Measurements from ENCODE around the gene IFNL1.

The IFNL1 gene

GRCh38 chr19:39275578-39275977 is 20.6 kb upstream of the IFNL1 start:
- no peak overlapping the region for H3K4me3 ChIP-seq (ENCODE audit: low read depth, low read length)
- no peak for TF ChIP-seq CTCF (IDR thresholded peaks at IDR 0.05; ENCODE audit: borderline replicate concordance, insufficient read depth, low read depth, low read length)

- no peak overlapping the region for H3K4me3 ChIP-seq (ENCODE audit: low read depth, low read length)
- no peak for TF ChIP-seq CTCF (IDR thresholded peaks at IDR 0.05; ENCODE audit: borderline replicate concordance, insufficient read depth, low read depth, low read length)
Measured at GRCh38 chr19:39276740-39277139, 19.5 kb upstream of the IFNL1 start.

- H3K4me3 ChIP-seq (ENCODE audit: low read depth, low read length): no peak overlapping the region
- no peak for TF ChIP-seq CTCF (IDR thresholded peaks at IDR 0.05; ENCODE audit: borderline replicate concordance, insufficient read depth, low read depth, low read length)
Measured at GRCh38 chr19:39277598-39277997, 18.6 kb upstream of the IFNL1 start.

- no peak for TF ChIP-seq CTCF (IDR thresholded peaks at IDR 0.05; ENCODE audit: borderline replicate concordance, insufficient read depth, low read depth, low read length)
- no peak overlapping the region for H3K4me3 ChIP-seq (ENCODE audit: low read depth, low read length)
Measured at GRCh38 chr19:39282021-39282420, 14.2 kb upstream of the IFNL1 start.

- no peak overlapping the region for H3K4me3 ChIP-seq (ENCODE audit: low read depth, low read length)
- no peak for TF ChIP-seq CTCF (IDR thresholded peaks at IDR 0.05; ENCODE audit: borderline replicate concordance, insufficient read depth, low read depth, low read length)
Measured at GRCh38 chr19:39284032-39284431, 12.2 kb upstream of the IFNL1 start.

- no peak overlapping the region for H3K4me3 ChIP-seq (ENCODE audit: low read depth, low read length)
- TF ChIP-seq CTCF (IDR thresholded peaks at IDR 0.05; ENCODE audit: borderline replicate concordance, insufficient read depth, low read depth, low read length): no peak
Measured at GRCh38 chr19:39293394-39293793, 2.8 kb upstream of the IFNL1 start.

- no peak for TF ChIP-seq CTCF (IDR thresholded peaks at IDR 0.05; ENCODE audit: borderline replicate concordance, insufficient read depth, low read depth, low read length)
- H3K4me3 ChIP-seq (ENCODE audit: low read depth, low read length): no peak overlapping the region
Measured at GRCh38 chr19:39296906-39297305, 699 bp downstream of the IFNL1 start.
